Esophagus squamous epithelium (tissue), 4 donors: ENCODE results near the gene TSEN15.

ENCODE experiments used
- CTCF ChIP-seq, 6 experiments: fragments of 450-650 bp in 4 of 6; fragments of 200-600 bp in 2 of 6; sonication (generic) in 2 of 6; IDR thresholded peaks; one replicate each; pipeline ENCODE4 v1.5.1; 2016 to 2019; ENCODE audit warnings: antibody characterized with exemption in 6 of 6, mild to moderate bottlenecking in 4 of 6, moderate library complexity in 4 of 6
- POLR2A ChIP-seq, 4 donors: fragments of 450-650 bp; IDR thresholded peaks; one replicate each; pipeline ENCODE4 v1.6.1; 2017; ENCODE audit warnings: antibody characterized with exemption in 4 of 4, mild to moderate bottlenecking in 4 of 4, moderate library complexity in 3 of 4

- TF ChIP-seq POLR2A (IDR thresholded peaks at IDR 0.05) (no peak), CTCF (IDR thresholded peaks at IDR 0.05) (no peak)
Observed at GRCh38 chr1:184020855-184021254, 30.7 kb upstream of the TSEN15 start.
